GM19452 (cell line): ENCODE measurements around the gene STXBP5.

ENCODE experiments used
- ATAC-seq: cut with Tn5 transposase; IDR thresholded peaks from one replicate; pipeline ENCODE4 v1.9.1; 2021; ENCODE audit not compliant: unreplicated experiment

STXBP5 gene

GRCh38 chr6:147177286-147177685 is 26.9 kb upstream of the STXBP5 start:
- ATAC-seq = no peak

DNA sequence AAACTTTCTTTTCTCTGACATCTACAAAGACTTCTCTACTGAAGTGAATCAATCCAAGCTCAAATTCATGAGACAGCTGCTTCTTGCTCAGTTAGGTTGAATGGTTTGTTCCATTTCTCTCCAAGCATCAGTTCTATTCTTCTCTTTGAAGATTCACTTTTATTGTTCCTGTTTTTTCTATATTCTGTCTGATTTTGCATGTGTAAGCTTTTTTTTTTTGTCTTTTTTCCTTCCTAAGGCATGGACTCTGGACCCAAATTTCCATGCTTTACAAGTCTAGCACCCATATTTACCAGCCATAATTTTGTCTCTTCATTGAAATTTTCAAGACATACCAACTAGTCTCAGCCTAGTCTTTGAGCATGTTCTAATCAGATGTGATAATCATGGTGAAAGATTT is 25.9 kb upstream of the STXBP5 start:
- ATAC-seq = no peak

DNA sequence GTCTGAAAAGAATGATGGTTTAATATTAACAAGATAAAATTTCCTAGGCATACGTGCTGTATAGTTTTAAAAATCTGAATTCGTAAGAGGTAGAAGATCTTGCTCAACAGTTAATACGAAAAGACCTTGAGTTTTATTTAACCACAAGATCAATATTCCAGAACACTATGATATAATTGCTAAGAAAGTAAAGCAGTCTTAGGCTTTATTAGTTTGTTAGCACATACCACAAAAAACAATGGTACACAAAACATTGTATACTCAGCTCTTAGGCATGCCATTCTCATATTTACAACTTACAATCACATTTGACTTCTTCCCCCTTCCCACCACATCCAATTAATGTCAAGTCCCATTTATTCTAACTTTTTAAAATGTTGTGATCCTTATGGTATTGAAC is 24.4 kb upstream of the STXBP5 start:
- ATAC-seq = no peak

DNA sequence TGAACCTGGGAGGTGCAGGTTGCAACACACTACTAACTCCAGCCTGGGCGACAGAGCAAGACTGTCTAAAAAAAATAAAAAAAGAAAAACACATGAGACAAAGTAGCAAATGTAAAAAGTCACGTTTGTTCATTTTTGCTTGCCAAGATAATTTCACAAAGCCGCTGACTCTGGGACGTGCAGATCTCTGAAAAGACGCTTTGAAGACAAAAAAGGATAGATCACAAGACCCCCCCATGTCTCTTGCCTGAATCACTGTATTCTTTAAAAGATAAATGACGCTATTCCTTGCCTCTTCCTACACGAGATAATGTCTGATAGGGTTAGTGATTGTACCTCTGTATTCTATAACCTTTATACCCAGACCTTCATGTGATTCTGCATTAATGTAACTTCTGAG is 23.3 kb upstream of the STXBP5 start:
- ATAC-seq = no peak

DNA sequence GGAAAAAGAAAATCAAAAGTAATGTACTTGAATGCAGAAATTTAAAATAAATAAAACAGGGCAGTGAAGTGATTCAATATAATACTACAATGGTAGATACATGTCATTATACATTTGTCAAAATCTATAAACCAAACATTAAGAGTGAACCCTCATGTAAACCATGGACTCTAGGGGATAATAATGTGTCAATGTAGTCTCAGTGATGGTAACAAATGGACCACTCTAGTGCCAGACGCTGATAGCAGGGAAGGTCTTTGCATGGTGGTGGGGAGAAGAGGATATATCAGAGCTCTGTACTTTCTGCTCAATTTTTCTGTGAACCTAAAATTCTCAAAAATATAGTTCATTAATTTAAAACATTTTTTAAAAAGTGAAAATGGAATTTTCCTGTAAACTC is 19.8 kb upstream of the STXBP5 start:
- no peak for ATAC-seq

GRCh38 chr6:147185216-147185615 is 19.0 kb upstream of the STXBP5 start:
- no peak for ATAC-seq

GRCh38 chr6:147190556-147190955 is 13.7 kb upstream of the STXBP5 start:
- no peak for ATAC-seq

DNA sequence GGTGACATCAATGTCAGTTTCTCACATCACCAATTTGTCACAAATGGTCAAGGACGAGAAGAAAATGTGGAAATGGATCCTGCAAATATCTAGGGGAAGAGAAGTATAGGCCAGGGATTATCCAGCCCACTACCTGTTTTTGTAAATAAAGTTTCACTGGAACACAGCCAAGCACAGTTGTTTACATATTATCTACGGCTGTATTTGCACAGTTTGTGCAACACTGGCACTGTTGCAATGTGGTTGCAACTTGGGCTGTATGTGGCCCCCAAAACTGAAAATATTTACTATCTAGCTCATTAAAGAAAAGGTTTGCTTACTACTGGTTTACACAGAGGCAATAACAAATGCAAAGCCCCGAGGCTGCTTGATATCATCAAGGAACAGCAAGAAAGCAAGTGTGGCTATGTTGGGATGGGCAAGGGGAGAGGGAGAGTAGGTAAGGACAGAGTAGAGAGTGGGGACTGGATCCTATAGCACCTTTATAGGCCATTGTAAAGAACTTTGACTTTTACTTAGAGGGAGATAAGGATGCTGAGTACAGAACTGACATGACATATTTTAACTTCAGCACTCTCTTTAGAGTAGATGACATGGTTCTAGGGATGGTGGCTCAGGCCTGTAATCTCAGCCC is 11.8 kb upstream of the STXBP5 start:
- no peak for ATAC-seq

- ATAC-seq = no peak
Observed at GRCh38 chr6:147194652-147195411, 9.4 kb upstream of the STXBP5 start.

DNA sequence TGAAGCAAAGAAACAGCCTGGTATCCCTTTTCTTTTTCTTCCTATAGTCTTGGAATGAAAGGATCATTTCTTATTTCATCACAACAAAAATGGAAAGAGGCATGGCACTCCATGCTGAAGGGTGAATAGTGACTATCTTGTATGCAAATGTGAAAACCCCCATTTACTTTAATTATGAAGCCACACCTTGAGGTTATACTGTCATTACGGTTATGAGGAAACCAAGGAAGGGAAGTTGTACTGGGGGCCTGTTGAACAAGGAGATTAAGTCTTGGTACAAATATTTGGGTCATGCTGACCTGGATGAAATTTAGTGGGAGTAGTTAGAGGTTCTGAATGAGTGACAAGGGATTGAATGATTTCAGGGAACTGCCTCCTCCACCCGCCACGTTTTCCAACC is 8.7 kb upstream of the STXBP5 start:
- ATAC-seq = no peak

DNA sequence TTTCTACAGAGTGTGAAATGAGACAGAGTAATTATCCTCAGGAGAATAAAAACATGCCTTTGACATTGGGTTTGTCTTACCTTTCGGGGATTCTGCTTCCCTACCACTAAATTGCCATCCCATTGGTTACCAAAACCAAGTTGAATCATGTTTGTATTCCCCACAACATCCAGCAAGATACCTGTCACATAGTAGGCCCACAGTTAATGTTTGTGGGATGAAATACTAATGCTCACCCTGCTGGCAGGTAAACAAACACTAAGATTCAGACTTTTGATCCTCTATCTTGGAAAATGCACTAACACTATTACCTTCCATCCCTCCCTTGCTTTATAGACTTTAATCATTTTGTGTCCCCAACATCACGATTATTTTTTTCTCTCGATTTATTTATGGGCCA is 8.2 kb upstream of the STXBP5 start:
- no peak for ATAC-seq

DNA sequence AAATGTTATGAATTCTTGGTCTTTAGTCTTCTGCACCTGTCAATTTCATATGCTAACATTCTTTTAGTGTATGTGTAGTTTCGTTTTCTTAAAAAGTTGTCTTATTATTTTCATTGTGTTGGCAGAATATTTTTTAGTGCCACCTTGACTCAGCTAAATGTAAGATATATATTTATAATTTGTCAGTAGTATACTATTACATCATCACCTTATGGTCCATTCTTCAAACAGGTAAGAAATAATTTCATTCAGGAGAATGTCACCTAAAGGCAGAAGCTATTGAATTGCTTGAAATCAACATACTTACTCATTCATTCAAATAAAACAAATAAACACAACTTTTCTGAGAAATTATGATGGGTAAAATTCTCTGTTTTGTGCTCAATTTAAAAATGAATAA is 3.5 kb upstream of the STXBP5 start:
- ATAC-seq = no peak

- peak; percentile 10 for ATAC-seq
Observed at GRCh38 chr6:147201885-147202515, 2.2 kb upstream of the STXBP5 start.

DNA sequence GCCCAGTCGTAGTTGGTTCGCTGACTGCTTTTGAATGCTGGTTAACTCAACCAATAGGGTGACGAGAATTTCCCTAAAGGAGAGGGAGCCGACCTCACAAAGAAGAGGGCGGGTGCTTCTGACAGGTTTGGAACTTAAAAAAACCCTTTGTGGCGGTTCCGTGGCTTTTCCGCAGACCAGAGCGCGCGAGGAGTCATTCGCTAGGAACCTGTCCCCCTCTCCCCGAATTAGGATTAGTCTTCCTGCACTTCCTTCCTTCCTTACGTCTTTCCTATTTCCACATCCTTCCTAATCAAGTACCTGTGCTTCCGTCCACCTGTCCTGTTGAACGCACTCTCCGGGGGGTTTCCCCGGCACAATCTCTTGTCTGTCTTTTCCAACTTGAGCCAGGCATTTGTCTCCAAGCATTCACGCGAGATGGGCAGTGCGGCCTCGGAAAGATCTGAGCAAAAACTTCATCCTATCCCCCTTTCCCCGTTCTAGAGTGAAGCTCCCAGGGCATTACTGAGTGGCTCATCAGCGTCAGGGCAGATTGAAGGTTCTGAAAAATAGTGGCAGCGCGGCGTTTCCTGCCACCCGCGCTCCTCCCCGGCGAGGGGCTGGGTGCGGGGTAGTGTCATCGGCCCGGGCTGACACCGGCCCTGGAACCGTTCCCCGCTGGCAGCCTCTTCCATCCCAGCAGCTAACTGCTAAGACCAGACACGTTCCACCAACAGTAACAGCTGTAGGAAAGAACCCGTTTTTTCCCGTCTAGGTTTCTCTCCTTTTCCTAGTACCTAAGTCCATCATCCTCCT is 1.5 kb upstream of the STXBP5 start:
- ATAC-seq = peak; percentile 74

DNA sequence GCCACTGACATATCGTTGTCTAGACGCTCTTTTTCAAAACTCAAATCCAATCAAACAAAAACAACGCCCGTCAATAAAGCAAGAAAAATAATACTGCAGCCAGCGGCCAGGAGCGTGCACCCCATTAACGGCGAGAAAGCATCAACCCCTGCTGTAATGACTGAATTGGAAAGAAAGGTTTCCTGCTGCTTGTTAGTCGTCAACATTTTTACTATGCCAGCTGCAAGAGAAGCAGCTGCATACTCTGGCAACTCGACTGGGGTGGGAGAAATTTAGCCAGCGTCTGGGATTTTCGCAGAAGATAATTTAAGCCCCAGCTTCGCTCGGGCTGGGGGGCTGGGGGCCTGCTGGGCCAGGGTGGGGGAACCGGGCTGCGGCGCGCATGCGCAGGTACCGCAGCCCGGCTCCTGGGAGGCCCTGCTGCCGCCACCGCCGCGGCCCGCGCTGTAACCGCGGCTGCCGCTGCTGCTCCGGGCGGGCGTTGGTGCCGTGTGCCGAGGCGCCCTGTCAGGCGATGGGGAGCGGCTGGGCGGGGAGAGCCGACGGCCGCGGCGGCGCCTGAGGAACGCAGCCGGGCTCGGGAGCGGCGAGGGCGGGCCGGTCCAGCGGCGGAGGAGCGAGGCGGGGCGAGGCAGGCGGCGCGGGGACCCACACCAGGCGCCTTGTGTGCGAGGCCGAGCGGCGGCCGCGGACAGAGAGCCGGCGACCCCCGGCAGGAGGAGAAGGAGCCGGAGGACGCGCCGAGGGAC is 732 bp upstream of the STXBP5 start:
- peak; percentile 50 for ATAC-seq

DNA sequence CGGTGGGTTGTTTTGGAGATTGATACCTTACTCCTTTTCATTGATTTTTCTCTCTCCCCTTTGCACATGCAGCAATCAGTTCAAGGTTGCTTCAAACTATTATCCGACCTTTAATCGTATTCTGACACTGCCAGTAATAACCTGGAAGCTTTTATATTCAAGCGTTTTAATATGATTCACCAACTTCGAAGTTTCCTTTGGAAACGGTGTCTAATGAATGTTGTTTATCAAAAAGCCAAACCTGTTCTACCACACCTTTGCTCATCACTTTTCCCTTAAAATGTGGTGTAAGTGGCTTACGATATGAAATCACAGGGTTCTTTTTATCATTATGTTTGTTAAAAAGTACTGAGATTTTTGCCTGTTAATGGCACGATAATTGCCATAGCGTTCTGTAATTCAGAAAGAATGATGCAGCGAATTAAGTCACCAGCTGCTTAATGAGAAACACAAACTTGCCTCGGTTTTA is 660 bp downstream of the STXBP5 start:
- no peak for ATAC-seq

DNA sequence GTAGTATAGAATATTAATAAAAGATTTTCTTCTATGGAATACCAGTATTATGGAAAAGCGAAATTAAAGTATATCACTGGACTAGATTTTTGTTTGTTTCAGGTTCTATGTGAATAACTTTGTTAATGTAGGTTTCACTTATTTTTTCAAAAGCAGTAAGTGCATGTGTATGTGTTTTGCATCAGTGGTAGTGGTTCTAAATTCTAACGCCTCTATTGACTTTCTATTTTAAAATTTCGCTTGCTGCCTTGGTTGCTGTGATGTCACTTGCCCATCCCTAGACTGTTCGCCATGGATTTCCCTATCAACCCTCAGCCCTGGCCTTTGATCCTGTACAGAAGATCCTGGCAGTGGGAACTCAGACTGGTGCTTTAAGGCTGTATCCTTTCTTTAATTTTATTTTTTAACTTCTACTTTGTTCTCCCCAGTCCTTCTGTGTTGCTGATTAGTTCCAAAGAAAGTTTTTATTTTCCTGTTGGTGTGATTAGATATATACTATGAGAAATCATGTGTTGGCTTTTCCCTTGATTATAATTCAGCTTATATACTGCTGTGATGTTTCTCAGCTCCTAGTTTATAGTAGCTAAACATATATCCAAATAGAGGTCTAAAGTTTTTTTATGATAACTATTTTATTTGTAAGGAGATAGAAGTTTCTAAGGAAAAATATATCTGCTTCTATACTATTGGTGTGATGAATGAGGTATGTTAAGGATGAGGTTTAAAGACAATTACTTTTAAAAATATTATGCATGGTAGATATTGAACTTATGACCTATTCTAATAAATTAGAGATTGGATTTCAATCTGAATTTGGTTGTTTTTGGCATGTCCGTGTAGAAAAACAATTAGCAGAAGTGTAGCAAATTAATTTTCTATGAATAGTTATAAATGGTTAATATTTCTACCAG is 1.7 kb downstream of the STXBP5 start:
- ATAC-seq = no peak

GRCh38 chr6:147207351-147207750 is 3.1 kb downstream of the STXBP5 start:
- ATAC-seq = no peak

DNA sequence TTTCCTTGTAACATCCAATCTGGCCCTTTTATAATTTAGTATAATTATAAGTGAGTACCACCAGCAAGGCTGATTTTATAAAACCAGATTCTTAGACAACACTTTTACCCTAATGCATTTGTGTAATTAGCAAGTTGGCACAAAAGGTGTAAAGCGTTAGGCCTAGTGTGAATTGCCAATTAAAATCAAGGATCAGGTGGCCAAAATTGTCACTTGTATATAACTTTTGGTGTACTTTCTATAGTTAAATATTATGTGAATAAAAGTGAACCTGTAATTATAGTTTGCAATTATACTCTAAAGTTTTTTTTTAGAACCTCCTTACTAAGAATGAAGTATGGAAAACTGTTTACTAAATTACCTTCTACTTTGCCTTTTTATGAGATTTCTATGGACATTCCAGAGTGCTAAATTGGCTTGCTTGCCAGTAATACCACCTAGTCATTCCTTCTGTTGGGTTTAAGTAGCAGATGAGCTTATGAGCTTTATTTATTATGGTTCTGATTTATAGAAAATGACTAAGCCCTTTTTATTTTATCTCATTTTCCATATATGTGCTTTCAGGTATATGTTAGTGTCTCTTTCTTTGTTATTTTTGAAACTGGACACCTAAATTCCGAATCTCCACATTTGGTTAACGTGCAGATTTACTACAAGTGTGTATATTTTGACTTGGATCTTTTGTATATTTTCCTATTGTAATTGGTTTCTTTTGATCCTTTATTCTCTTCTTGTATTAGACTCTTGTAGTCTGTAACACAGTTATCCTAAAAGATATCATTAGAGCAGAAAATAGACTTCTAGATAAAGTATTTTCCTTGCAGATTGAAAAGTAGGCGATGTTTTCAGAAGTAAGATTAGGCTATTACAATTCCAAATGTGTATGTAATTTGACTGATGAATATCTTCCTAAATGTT is 3.9 kb downstream of the STXBP5 start:
- no peak for ATAC-seq
